OCI-LY7 (cell line): ENCODE data around the gene CCNF. TPM values are rescaled to one million over a fixed set of nuclear protein-coding genes. Genes with fewer than 3 reads are reported as not detected.
A peak's percentile ranks its signal among the peaks of the same experiment; 100 is the strongest.

Experiments used
- BruUV-seq: library from RNA; stranded (reverse); fragments of 400-500 nt; replicated peaks from 2 replicates; lab custom pipeline; 2021; lab: Mats Ljungman, UMichigan
- CTCF ChIA-PET: fragments of 300-600 bp; sonication (Branson Sonifier 250); formaldehyde crosslinking; loops from one replicate; lab custom pipeline; 2022; ENCODE audit warnings: antibody characterized with exemption; ENCODE audit not compliant: unreplicated experiment; lab: Charles Lee
- POLR2A ChIA-PET: fragments of 300-600 bp; sonication (Branson Sonifier 250); formaldehyde crosslinking; loops from one replicate; lab custom pipeline; 2022; ENCODE audit warnings: antibody characterized with exemption; lab: Charles Lee
- DNase-seq: peaks from one replicate; pipeline ENCODE4 v3.0.0-alpha.2; 2015; ENCODE audit warnings: low spot score
- H2AFZ ChIP-seq: fragments of 200-600 bp; sonication (generic), shearing (Covaris generic); 2 replicates; pipeline ENCODE4 v1.6.1; 2014; ENCODE audit warnings: mild to moderate bottlenecking, antibody characterized with exemption, low read length, moderate library complexity
- H3K27ac ChIP-seq: fragments of 200-600 bp; sonication (generic); 2 replicates; pipeline ENCODE4 v1.5.1; 2014; ENCODE audit warnings: mixed run types, low read depth, mild to moderate bottlenecking, moderate library complexity, low read length, inconsistent platforms; ENCODE audit not compliant: poor library complexity, severe bottlenecking
- H3K36me3 ChIP-seq: fragments of 200-600 bp; sonication (generic); 2 replicates; pipeline ENCODE4 v1.6.1; 2014; ENCODE audit warnings: mild to moderate bottlenecking, antibody characterized with exemption, low read length, moderate library complexity, mixed read lengths; ENCODE audit not compliant: insufficient read depth
- H3K4me1 ChIP-seq: fragments of 200-600 bp; sonication (generic); 2 replicates; pipeline ENCODE4 v1.5.1; 2014; ENCODE audit warnings: mild to moderate bottlenecking, low read length; ENCODE audit not compliant: insufficient read depth, poor library complexity, severe bottlenecking
- H3K4me2 ChIP-seq: fragments of 200-600 bp; sonication (generic); 2 replicates; pipeline ENCODE4 v1.6.1; 2014; ENCODE audit warnings: mild to moderate bottlenecking, low read length
- H3K4me3 ChIP-seq: fragments of 200-600 bp; sonication (generic); 2 replicates; pipeline ENCODE4 v1.5.1; 2014; ENCODE audit warnings: mild to moderate bottlenecking, low read depth, low read length; ENCODE audit not compliant: poor library complexity, severe bottlenecking
- H3K79me2 ChIP-seq: fragments of 200-600 bp; sonication (generic); 2 replicates; pipeline ENCODE4 v1.6.1; 2016; ENCODE audit warnings: low read depth, mild to moderate bottlenecking, low read length, moderate library complexity, mixed read lengths; ENCODE audit not compliant: insufficient read depth
- H3K9me2 ChIP-seq: fragments of 200-600 bp; sonication (generic); 2 replicates; pipeline ENCODE4 v1.6.1; 2016; ENCODE audit warnings: mild to moderate bottlenecking, low read length, mixed read lengths; ENCODE audit not compliant: insufficient read depth
- H3K9me3 ChIP-seq: fragments of 200-600 bp; sonication (generic); 2 replicates; pipeline ENCODE4 v1.6.1; 2014; ENCODE audit warnings: mild to moderate bottlenecking, mixed run types, low read length, mixed read lengths
- H4K20me1 ChIP-seq: fragments of 200-600 bp; sonication (generic); 2 replicates; pipeline ENCODE4 v1.6.1; 2014; ENCODE audit warnings: mild to moderate bottlenecking, antibody characterized with exemption, low read length, moderate library complexity, mixed read lengths; ENCODE audit not compliant: insufficient read depth
- EZH2phosphoT487 ChIP-seq: fragments of 200-600 bp; sonication (generic); IDR thresholded peaks from 2 replicates; pipeline ENCODE4 v1.6.1; 2018; ENCODE audit warnings: low read depth, borderline replicate concordance, mild to moderate bottlenecking, mixed run types, antibody characterized with exemption, low read length, moderate library complexity, mixed read lengths
- intact Hi-C: fragments of 100-400 bp; cut with micrococcal nuclease; formaldehyde crosslinking; loops from one replicate; pipeline ENCODE4 v1.10.0; 2022; ENCODE audit not compliant: unreplicated experiment
- total RNA-seq, 2 experiments: library from RNA; depleted of rRNA in 1 of 2; stranded (reverse); fragments of >200 nt in 1 of 2; shearing (Covaris generic) in 1 of 2; gene quantifications; 2 replicates each; pipeline ENCODE4 v1.2.3, GENCODE V29; 2014 to 2022
- TF ChIP-seq, protein P1 (sequence below): fragments of 200-600 bp; sonication (generic); conservative IDR thresholded peaks from 2 replicates; pipeline ENCODE4 v1.5.1; 2014; ENCODE audit warnings: mild to moderate bottlenecking, antibody characterized with exemption, low read length, moderate library complexity, mixed read lengths

Gene CCNF
- total RNA-seq, 2 experiments from 2014 or later: 82.1 to 83.3 TPM

DNA sequence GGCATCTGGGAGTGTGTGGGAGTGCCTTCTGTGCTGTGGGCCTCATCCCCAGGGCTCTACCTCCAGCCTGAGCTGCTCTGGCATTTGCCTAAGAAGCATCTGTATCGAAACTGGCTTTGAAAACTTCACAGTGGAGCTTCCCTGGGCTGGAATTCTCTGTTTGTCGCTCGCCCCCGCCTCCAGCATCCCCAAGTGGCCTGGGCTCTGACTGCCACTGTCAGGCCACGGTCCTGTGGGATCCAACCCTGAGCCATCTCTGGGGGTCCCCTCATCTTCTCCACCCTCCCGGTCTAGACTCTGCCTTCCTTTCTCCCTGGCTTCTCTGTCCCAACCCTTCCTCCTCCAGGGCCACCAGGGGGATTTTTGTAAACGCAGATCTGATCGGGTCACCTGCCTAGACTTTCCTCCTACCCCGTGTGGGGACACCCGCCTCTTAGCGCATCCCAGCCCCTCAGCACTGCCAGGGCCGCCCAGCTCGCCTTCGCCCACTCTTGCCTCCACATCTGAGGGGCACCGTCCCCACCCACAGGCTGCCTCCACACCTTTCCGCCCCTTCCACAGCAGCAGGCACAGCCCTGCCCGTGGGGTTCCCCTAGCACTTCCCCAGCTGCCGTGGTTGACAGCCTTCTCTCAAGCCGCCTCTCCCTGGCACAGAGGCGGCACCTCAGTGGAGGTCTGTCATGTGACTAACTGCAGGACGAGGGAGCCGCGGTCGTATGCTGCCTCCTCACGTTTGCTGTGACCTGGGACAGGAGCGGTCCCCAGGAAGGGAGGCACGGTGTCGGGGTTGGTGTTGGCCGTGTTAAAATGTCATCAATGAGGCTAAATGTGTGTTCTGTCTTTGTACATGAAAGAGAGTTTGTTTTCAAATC, 57.6 kb downstream of the CCNF start:
- Histone ChIP-seq H3K9me3 (no peaks in the 10 kb centered on the region), H2AFZ (no peak overlapping the region), H3K79me2 (no peaks in the 10 kb centered on the region), H4K20me1 (no peaks in the 10 kb centered on the region), H3K4me1 (peaks cover 6% of the 10 kb centered on the region), H3K4me3 (no peak overlapping the region), H3K9me2 (no peaks in the 10 kb centered on the region), H3K4me2 (no peak overlapping the region), H3K36me3 (peaks cover 20% of the 10 kb centered on the region; the same call in 1 of the 2 replicates), H3K27ac (no peak overlapping the region)
- DNase-seq: peak; percentile 50
- ChIA-PET POLR2A (no interaction called here), CTCF (no interaction called here)
- intact Hi-C loops: loop anchor here (5.0 kb wide), 1 partner anchor 150 kb away; no protein-coding TSS in a partner anchor
- BruUV-seq: no TSS peak
- TF ChIP-seq, protein P1, sequence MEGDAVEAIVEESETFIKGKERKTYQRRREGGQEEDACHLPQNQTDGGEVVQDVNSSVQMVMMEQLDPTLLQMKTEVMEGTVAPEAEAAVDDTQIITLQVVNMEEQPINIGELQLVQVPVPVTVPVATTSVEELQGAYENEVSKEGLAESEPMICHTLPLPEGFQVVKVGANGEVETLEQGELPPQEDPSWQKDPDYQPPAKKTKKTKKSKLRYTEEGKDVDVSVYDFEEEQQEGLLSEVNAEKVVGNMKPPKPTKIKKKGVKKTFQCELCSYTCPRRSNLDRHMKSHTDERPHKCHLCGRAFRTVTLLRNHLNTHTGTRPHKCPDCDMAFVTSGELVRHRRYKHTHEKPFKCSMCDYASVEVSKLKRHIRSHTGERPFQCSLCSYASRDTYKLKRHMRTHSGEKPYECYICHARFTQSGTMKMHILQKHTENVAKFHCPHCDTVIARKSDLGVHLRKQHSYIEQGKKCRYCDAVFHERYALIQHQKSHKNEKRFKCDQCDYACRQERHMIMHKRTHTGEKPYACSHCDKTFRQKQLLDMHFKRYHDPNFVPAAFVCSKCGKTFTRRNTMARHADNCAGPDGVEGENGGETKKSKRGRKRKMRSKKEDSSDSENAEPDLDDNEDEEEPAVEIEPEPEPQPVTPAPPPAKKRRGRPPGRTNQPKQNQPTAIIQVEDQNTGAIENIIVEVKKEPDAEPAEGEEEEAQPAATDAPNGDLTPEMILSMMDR: peak; percentile 31; the same call in 1 of the 2 replicates
- no peak for TF ChIP-seq EZH2phosphoT487

DNA sequence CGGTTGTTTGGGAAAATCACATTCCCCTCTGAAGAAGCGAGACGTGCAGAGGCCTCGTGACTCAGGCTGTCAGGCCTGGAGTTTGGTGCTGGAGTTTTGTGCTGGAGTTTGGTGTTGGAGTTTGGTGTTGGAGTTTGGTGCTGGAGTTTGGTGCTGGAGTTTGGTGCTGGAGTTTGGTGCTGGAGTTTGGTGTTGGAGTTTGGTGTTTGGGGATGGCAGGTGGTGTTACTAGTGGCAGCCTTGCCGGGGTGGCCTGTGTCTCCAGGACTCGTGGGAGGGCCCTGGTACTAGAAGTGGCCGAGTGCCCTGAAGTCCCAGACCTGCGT, 58.2 kb downstream of the CCNF start:
- BruUV-seq: no TSS peak
- intact Hi-C loops: loop anchor here (5.0 kb wide), 1 partner anchor 150 kb away; no protein-coding TSS in a partner anchor

More for the DNA sequence above, 58.2 kb downstream of the CCNF start:
- peaks cover 6% of the 10 kb centered on the region for H3K4me1 ChIP-seq
- H4K20me1 ChIP-seq: no peaks in the 10 kb centered on the region
- no peak overlapping the region for H3K4me3 ChIP-seq
- H3K36me3 ChIP-seq: peaks cover 20% of the 10 kb centered on the region; the same call in 1 of the 2 replicates
- DNase-seq: no peak
- no peaks in the 10 kb centered on the region for H3K9me3 ChIP-seq
- no peak for TF ChIP-seq EZH2phosphoT487
- TF ChIP-seq, protein P1: no peak; the same call in 1 of the 2 replicates
- H3K27ac ChIP-seq: no peak overlapping the region
- no peak overlapping the region for H3K4me2 ChIP-seq
- no peaks in the 10 kb centered on the region for H3K9me2 ChIP-seq
- ChIA-PET CTCF (no interaction called here), POLR2A (interaction anchor here (0.6 kb wide), 1 partner anchor 127 kb away, joined by 6 read pairs; no protein-coding TSS in a partner anchor)
- H3K79me2 ChIP-seq: no peaks in the 10 kb centered on the region
- H2AFZ ChIP-seq: no peak overlapping the region
